ENCODE data around the gene PDZRN3.
A peak's percentile ranks its signal among the peaks of the same experiment; 100 is the strongest.

The PDZRN3 gene

GRCh38 chr3:73361591-73361990 is 263.1 kb downstream of the PDZRN3 start:
- no peak for DNase-seq
- no peaks in the 10 kb centered on the region for H3K4me1 ChIP-seq
- H3K36me3 ChIP-seq = no peaks in the 10 kb centered on the region
- TF ChIP-seq, protein P1, sequence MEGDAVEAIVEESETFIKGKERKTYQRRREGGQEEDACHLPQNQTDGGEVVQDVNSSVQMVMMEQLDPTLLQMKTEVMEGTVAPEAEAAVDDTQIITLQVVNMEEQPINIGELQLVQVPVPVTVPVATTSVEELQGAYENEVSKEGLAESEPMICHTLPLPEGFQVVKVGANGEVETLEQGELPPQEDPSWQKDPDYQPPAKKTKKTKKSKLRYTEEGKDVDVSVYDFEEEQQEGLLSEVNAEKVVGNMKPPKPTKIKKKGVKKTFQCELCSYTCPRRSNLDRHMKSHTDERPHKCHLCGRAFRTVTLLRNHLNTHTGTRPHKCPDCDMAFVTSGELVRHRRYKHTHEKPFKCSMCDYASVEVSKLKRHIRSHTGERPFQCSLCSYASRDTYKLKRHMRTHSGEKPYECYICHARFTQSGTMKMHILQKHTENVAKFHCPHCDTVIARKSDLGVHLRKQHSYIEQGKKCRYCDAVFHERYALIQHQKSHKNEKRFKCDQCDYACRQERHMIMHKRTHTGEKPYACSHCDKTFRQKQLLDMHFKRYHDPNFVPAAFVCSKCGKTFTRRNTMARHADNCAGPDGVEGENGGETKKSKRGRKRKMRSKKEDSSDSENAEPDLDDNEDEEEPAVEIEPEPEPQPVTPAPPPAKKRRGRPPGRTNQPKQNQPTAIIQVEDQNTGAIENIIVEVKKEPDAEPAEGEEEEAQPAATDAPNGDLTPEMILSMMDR (IDR thresholded peaks at IDR 0.05; ENCODE audit: low read depth, low read length) = no peak
- no peaks in the 10 kb centered on the region for H3K9me3 ChIP-seq
- H3K27me3 ChIP-seq = no peaks in the 10 kb centered on the region
- H3K4me3 ChIP-seq (ENCODE audit: low read depth, low read length) = no peak overlapping the region

- Histone ChIP-seq H3K9me3 (no peaks in the 10 kb centered on the region), H3K4me3 (ENCODE audit: low read depth, low read length) (no peak overlapping the region)
These were observed 271.0 kb downstream of the PDZRN3 start for GRCh38 chr3:73353649-73354217.

GRCh38 chr3:73352841-73353645 is 271.7 kb downstream of the PDZRN3 start:
- DNase-seq = no peak
- no peaks in the 10 kb centered on the region for H3K9me3 ChIP-seq
- TF ChIP-seq, protein P1 (IDR thresholded peaks at IDR 0.05; ENCODE audit: low read depth, low read length) = no peak

More at GRCh38 chr3:73353649-73354217, 271.0 kb downstream of the PDZRN3 start:
- H3K4me1 ChIP-seq = peaks cover 12% of the 10 kb centered on the region
- TF ChIP-seq, protein P1 (IDR thresholded peaks at IDR 0.05; ENCODE audit: low read depth, low read length) = no peak
- no peaks in the 10 kb centered on the region for H3K36me3 ChIP-seq
- no peak for DNase-seq
- H3K27me3 ChIP-seq = no peaks in the 10 kb centered on the region

GRCh38 chr3:73351423-73352071 is 273.2 kb downstream of the PDZRN3 start:
- H3K27me3 ChIP-seq = no peaks in the 10 kb centered on the region
- peak; percentile 36 for DNase-seq
- TF ChIP-seq, protein P1 (IDR thresholded peaks at IDR 0.05; ENCODE audit: low read depth, low read length) = no peak

More at GRCh38 chr3:73352841-73353645, 271.7 kb downstream of the PDZRN3 start:
- Histone ChIP-seq H3K4me3 (ENCODE audit: low read depth, low read length) (no peak overlapping the region), H3K36me3 (no peaks in the 10 kb centered on the region), H3K27me3 (no peaks in the 10 kb centered on the region), H3K4me1 (peaks cover 12% of the 10 kb centered on the region)

GRCh38 chr3:73350996-73351395 is 273.7 kb downstream of the PDZRN3 start:
- no peaks in the 10 kb centered on the region for H3K36me3 ChIP-seq

More at GRCh38 chr3:73351423-73352071, 273.2 kb downstream of the PDZRN3 start:
- H3K36me3 ChIP-seq = no peaks in the 10 kb centered on the region
- H3K4me3 ChIP-seq (ENCODE audit: low read depth, low read length) = peak overlapping the region; percentile 3; the same call in 1 of the 2 replicates
- no peaks in the 10 kb centered on the region for H3K9me3 ChIP-seq
- peaks cover 12% of the 10 kb centered on the region for H3K4me1 ChIP-seq

More at GRCh38 chr3:73350996-73351395, 273.7 kb downstream of the PDZRN3 start:
- Histone ChIP-seq H3K9me3 (no peaks in the 10 kb centered on the region), H3K4me1 (peaks cover 12% of the 10 kb centered on the region), H3K4me3 (ENCODE audit: low read depth, low read length) (no peak overlapping the region), H3K27me3 (no peaks in the 10 kb centered on the region)
- TF ChIP-seq, protein P1 (IDR thresholded peaks at IDR 0.05; ENCODE audit: low read depth, low read length) = no peak
- no peak for DNase-seq

Measured in BE2C (cell line).